Measurements from ENCODE around the gene FAM13A. TPM values are rescaled to one million over a fixed set of nuclear protein-coding genes. Genes with fewer than 3 reads are reported as not detected.

FAM13A gene
- total RNA-seq, 1 donor from 2014 or later: 32.2 TPM

GRCh38 chr4:88985088-88985773 lies 71.8 kb downstream of the FAM13A start:
- intact Hi-C loops (cut with DNase I): no loop called here
- no peak overlapping the region for H3K4me3 ChIP-seq
- DNase-seq (ENCODE audit: extremely low spot score in 2 of 2): no peak
- TF ChIP-seq CTCF (IDR thresholded peaks at IDR 0.05): no peak
- peak in 1 of 2 donors; percentile 22 for TF ChIP-seq POLR2AphosphoS5 (IDR thresholded peaks at IDR 0.05; ENCODE audit: insufficient read depth in 1 of 2, low read depth in 1 of 2)
- TF ChIP-seq POLR2A (IDR thresholded peaks at IDR 0.05): no peak
- H3K27ac ChIP-seq: no peak overlapping the region
- H3K9me3 ChIP-seq: no peaks in the 10 kb centered on the region
- H3K4me1 ChIP-seq: no peaks in the 10 kb centered on the region
- no peaks in the 10 kb centered on the region for H3K36me3 ChIP-seq
- H3K27me3 ChIP-seq: no peaks in the 10 kb centered on the region

GRCh38 chr4:88982757-88983156 lies 74.2 kb downstream of the FAM13A start:
- no peak overlapping the region for H3K4me3 ChIP-seq
- no peaks in the 10 kb centered on the region for H3K27me3 ChIP-seq
- H3K4me1 ChIP-seq: no peaks in the 10 kb centered on the region
- intact Hi-C loops (cut with DNase I): no loop called here
- no peaks in the 10 kb centered on the region for H3K36me3 ChIP-seq
- H3K9me3 ChIP-seq: no peaks in the 10 kb centered on the region
- TF ChIP-seq POLR2AphosphoS5 (IDR thresholded peaks at IDR 0.05; ENCODE audit: insufficient read depth in 1 of 2, low read depth in 1 of 2) (no peak), POLR2A (IDR thresholded peaks at IDR 0.05) (no peak), CTCF (IDR thresholded peaks at IDR 0.05) (no peak)
- no peak overlapping the region for H3K27ac ChIP-seq
- DNase-seq (ENCODE audit: extremely low spot score in 2 of 2): no peak

- TF ChIP-seq CTCF (IDR thresholded peaks at IDR 0.05) (no peak), POLR2A (IDR thresholded peaks at IDR 0.05) (no peak), POLR2AphosphoS5 (IDR thresholded peaks at IDR 0.05; ENCODE audit: insufficient read depth in 1 of 2, low read depth in 1 of 2) (no peak)
- Histone ChIP-seq H3K4me1 (no peaks in the 10 kb centered on the region), H3K36me3 (no peaks in the 10 kb centered on the region), H3K27ac (no peak overlapping the region), H3K4me3 (no peak overlapping the region), H3K9me3 (no peaks in the 10 kb centered on the region), H3K27me3 (no peaks in the 10 kb centered on the region)
- intact Hi-C loops (cut with DNase I): no loop called here
- no peak for DNase-seq (ENCODE audit: extremely low spot score in 2 of 2)
Measured at GRCh38 chr4:88981993-88982392, 75.0 kb downstream of the FAM13A start.

- no peak for TF ChIP-seq POLR2A (IDR thresholded peaks at IDR 0.05)
- TF ChIP-seq CTCF (IDR thresholded peaks at IDR 0.05): no peak
- no peak for TF ChIP-seq POLR2AphosphoS5 (IDR thresholded peaks at IDR 0.05; ENCODE audit: insufficient read depth in 1 of 2, low read depth in 1 of 2)
- intact Hi-C loops (cut with DNase I): no loop called here
- H3K27ac ChIP-seq: no peak overlapping the region
Measured at GRCh38 chr4:88981556-88981955, 75.4 kb downstream of the FAM13A start.

GRCh38 chr4:88979276-88979675 lies 77.7 kb downstream of the FAM13A start:
- Histone ChIP-seq H3K9me3 (no peaks in the 10 kb centered on the region), H3K4me3 (no peak overlapping the region), H3K4me1 (no peaks in the 10 kb centered on the region), H3K27me3 (no peaks in the 10 kb centered on the region), H3K36me3 (no peaks in the 10 kb centered on the region), H3K27ac (no peak overlapping the region)
- intact Hi-C loops (cut with DNase I): no loop called here
- no peak for DNase-seq (ENCODE audit: extremely low spot score in 2 of 2)
- TF ChIP-seq POLR2AphosphoS5 (IDR thresholded peaks at IDR 0.05; ENCODE audit: insufficient read depth in 1 of 2, low read depth in 1 of 2) (no peak), CTCF (IDR thresholded peaks at IDR 0.05) (no peak), POLR2A (IDR thresholded peaks at IDR 0.05) (no peak)

More at GRCh38 chr4:88981556-88981955, 75.4 kb downstream of the FAM13A start:
- H3K27me3 ChIP-seq: no peaks in the 10 kb centered on the region
- no peaks in the 10 kb centered on the region for H3K36me3 ChIP-seq
- H3K4me1 ChIP-seq: no peaks in the 10 kb centered on the region
- no peaks in the 10 kb centered on the region for H3K9me3 ChIP-seq
- no peak for DNase-seq (ENCODE audit: extremely low spot score in 2 of 2)
- H3K4me3 ChIP-seq: no peak overlapping the region

Data from vagina (tissue), 2 donors.